Measurements from ENCODE around the gene IRF9. TPM values are rescaled to one million over a fixed set of nuclear protein-coding genes. Genes with fewer than 3 reads are reported as not detected.

Gene IRF9
- total RNA-seq, 1 donor from 2014 or later, result 133 TPM

DNA sequence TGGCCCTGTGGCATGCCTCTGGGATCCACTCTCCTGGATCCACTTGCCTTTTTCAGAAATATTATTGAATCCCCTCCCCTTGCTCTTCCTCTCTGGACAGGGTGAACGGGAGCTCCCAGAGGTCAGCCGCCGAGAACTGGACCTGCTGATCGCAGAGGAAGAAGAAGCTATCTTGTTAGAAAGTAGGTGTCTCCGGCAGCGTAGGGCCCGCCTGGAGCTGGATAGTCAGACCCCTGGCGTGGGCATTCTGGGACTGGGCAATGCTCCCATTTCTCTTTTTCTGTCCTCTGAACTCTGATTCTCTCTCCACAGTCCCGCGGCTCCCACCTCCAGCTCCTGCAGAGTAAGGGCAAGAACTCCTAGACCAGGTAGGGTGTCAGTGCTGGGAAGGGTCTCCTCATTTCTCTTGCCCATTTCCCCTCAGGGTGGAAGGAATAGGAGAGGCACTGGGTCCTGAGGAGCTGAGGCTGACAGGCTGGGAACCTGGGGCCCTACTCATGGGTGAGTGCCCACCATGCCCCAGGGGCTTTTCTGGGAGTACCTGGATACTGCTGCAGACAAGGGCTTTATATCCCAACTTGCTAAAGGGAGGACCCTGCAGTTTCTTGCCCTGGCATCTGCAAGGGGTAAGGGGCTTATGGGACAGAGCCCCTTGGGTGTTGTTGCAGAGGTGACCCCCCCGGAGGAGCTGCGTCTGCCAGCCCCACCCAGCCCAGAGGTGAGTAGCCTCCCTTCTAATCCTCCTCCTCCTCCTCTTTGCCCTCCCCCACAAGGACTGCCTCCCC, 16.2 kb downstream of the IRF9 start:
- no peak for DNase-seq (ENCODE audit: low spot score)

DNA sequence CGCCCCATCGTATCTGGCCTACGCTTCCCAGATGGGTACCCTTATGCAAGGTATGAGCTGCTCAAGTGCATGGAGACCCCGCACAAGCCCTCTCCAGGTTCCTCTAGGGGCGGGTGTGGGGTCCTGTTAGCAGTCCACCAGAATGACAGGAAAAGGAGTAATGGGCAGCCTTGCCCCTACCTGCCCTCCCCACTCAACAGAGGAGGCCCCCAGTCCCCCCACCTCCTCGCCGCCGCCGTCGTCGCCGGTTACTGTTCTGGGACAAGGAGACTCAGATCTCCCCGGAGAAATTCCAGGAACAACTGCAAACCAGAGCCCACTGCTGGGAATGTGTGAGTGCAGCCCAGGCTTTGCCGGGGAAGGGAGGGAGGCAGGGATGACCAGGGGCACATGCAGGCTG, 16.8 kb downstream of the IRF9 start:
- no peak for DNase-seq (ENCODE audit: low spot score)

DNA sequence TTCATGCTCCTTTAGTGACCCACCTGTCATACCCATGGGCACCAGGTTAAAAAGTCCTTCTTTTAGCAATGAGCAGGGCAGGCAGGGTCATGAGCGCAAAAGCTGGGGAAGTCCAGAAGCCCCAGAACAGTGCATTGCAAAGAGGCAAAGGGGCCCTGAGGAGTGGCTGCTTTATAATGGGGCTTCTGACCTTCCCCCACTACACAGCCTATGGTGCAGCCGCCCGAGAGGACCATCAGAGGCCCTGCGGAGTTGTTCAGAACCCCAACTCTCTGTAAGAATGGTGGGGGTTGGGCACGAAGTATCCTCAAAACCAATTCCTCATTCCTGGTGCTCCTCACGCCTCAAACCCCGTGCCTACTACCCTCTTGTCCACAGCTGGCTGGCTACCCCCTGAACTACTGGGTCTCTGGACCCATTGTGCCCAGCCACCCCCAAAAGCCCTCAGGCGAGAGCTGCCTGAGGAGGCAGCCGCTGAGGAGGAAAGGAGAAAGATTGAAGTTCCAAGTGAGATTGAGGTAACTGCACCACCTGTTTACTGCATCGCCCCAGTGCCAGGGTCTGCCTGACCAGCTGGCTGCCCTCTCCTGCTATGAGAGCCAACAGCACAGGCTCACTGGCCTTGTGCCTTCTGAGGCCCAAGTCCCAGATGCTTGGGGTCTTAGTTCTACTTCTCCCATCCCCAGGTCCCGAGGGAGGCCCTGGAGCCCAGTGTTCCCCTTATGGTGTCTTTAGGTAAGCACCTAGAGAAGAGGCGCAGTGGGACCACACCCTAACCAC, 17.5 kb downstream of the IRF9 start:
- no peak for DNase-seq (ENCODE audit: low spot score)

DNA sequence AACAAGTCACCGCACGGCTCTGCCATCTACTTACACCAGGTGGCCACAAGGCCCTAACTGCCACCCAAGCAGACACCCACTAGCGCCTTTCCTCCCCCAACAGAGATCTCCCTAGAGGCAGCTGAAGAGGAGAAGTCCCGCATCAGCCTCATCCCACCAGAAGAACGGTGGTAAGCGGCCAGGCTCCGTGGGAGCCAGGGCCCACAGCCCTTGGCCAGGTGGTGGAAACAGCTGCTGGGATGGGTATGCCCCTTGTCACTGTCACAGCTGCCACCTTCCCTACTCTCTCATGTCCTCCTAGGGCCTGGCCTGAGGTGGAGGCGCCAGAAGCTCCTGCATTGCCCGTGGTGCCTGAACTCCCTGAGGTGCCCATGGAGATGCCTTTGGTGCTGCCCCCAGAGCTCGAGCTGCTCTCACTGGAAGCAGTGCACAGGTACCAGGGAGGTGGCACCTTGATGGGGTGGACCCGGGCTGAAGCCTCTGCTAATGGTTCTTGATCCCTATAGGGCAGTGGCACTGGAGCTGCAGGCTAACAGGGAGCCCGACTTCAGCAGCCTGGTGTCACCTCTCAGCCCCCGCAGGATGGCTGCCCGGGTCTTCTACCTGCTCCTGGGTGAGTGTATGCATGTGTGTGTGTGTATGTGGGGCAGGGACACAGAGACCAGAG, 18.4 kb downstream of the IRF9 start:
- DNase-seq (ENCODE audit: low spot score), result no peak

DNA sequence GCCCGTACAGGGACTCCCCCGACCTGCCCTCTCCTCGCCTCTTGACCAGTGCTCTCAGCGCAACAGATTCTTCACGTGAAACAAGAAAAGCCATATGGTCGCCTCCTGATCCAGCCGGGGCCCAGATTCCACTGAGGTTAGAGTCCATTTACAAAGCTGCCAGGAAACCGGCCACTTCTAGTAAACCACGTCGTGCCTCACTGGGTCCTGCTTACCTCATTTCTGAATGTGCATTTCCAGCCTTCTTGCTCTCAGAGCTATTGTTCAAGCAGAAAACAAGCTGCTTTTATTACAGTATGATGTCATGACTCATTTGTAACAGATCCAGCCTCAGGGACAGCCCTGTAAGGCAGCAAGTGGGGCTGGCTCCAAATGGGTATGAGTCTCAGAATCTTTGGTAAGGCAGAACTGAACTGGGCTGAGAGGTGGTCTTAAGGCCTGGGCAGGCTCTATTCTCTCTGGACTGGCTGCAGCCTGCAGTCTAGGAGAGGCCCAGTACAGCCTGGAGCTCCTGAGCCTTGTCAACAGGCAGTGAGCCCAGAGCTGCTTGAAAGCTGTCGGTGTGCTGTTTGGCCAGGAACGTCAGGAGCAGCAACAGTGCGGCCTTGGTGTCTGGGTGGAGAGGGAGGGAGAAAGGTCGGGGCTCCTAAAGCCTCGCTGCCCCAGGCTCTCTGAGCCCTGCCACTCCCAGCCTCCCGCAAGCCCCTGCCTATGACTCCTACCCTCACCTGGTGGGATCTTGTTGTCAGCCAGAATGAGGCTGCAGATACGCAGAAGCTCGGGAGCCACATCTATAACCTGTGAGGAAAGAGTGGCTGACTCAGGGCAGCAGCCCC, 19.1 kb downstream of the IRF9 start:
- no peak for DNase-seq (ENCODE audit: low spot score)

DNA sequence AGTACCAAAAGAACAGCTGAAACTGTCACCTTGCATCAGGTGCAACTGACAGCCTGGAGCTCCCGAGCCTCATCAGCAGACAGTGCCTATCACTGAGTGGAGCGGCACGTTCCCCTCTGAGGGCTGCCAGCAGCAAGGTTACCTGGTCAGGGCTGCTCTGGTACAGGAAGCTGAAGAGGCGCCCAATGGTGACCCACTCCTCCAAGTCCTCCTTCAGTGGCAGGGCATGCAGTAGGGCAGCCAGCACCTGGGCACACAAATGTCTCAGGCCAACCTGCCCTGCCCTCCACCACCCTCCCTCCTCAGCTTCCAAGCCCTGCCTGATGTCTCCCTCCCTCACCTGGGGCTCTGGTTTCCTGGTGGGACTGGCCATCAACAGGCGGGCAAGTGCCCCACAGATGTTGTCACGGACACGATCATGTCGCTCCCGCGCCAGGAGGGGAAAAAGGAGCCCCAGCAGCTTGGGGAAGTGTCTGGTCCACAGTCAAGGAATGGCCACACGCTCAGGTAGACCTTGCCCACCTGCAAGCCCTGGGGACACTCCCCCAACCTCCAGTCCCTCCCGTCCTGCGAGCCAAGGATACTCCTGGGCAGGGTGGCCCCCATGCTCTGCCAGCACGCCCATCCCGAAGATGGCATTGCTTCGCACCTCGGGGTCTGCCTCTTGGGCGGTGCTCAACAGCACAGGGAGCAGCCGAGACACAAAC, 20.5 kb downstream of the IRF9 start:
- DNase-seq (ENCODE audit: low spot score), result no peak

DNA sequence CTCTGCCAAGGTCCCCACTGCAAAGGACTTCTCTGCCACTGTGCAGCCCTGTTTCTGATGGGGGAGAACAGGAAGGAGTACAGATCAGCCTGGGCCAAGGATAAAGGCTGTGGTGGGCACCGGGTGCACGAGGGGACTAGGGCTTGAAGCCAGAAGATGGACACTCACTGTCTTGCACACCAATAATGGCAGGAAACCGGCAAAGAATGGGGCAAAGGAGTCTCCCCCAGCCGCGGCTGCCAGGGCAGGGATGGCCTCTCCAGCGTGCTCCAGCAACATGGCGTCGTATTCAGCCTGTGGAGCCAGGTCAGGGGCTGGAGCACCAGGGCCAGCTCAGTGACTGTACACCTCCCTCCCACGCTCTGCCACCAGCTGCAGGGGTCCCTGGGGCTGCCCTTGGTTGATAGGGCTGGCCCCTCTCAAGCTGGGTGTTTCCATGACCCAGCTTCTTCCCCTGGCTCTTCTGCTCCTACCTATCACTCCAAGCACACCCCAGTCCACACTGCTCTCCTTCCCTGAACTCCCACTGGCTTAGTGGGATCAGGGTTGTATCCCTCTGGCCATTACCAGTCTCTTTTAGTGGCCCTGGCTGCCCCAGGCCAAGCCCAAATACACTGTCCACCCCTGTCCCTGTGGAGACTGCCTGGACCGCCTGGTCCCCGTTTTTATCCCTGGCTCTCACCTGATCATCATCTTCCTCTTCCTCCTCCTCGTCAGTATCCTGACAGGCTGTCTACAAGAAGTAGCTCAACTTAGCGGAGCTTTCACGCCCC, 21.2 kb downstream of the IRF9 start:
- DNase-seq (ENCODE audit: low spot score), result no peak

DNA sequence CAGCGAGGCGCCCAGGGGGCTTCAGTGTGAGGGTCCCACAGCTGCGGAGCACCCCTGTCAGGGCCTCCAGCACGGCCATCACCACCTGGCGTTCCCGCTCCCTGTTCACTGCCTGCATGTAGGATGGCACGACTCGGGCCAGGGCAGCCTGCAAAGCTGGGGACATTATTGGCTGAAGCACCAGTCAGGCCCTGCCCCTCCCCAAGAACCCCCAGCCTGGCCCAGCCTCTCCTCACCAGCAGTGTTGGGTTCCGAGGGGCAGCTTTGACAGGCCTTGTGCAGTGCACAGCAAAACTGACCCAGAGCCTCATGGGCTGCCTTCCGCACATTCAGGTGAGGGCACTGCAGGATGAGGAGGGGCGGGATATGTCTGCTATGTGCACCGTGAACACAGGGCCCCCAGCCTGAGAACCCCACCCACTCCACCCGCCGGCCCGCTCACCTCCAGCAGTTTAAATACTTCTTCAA, 22.0 kb downstream of the IRF9 start:
- DNase-seq (ENCODE audit: low spot score), result no peak

DNA sequence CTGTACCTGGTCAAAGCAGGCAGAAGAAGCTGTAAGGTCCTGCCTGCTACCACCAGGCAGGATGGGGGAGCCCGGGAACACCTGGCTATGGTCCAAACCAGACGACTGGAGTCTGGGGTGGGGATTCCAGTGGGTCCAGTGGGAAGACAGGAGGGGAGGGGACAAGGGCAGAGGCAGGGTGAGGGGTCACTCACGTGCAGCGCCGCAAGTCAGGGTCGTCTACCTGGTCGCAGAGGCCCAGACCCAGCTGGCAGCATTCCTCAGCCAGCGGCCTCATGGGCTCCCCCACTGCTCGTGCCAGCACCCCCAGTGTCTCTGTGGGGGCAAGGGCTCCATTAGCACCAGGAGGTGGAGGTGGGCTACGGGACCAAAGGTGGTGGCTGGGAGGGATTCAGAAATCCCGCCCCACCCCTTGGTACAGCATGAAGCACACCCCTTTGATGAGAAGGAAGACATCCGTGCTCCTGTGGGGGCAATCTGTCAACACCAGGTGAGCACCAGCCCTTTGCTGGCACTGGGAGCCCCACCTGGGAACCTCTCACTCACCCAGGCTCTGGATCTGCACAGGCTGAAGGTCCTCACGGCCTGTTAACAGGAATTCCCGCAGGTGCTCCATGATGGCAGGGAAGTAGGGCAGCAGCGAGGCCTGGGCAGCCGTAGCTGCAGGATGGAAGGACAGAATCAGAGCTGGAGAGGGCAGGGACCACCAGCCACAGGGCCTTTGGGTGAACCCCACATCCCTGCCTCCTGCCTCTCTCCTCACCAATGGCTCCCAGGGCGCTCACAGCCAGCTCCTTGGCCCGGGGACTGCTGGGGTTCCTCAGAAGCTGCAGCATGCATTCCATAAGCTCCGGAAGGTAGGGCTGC, 23.3 kb downstream of the IRF9 start:
- no peak for DNase-seq (ENCODE audit: low spot score)

DNA sequence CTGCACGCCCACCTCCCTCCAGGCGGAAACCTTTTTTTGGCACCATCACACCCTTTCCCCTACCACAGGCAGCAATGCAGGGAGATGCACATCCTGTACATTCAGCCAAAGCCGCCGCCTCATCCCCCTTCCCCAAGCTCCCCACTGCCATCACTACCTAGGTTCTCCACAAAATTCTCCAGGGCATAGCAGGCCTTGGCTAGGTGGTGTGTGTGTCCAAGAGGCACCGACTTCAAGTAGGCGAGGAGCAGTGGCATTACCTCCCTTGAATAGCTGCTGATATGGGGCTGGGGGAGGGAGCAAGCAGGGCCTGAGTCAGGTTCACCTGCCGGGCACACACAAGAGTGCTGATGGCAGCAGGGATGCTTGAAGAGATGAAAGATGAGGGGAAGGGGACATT, 24.0 kb downstream of the IRF9 start:
- no peak for DNase-seq (ENCODE audit: low spot score)

DNA sequence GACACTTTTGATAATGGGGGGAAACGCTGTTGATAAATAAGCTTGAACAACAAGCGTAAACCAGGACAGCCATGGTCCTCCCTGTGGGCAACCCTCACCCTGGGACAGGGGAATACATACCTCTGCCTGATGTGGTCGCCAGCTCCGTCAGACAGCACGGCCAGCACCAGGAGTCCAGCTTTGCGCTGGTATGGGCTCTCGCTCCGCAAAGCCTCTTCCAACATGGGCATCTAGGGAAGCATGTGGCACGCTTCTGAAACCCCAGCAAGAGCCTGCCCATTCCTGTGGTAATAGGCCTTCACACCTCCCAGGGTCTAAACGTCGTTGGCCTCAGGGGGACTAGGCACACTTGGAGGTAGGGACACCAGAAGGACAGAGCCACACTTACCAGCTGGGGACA, 24.7 kb downstream of the IRF9 start:
- DNase-seq (ENCODE audit: low spot score), result no peak

DNA sequence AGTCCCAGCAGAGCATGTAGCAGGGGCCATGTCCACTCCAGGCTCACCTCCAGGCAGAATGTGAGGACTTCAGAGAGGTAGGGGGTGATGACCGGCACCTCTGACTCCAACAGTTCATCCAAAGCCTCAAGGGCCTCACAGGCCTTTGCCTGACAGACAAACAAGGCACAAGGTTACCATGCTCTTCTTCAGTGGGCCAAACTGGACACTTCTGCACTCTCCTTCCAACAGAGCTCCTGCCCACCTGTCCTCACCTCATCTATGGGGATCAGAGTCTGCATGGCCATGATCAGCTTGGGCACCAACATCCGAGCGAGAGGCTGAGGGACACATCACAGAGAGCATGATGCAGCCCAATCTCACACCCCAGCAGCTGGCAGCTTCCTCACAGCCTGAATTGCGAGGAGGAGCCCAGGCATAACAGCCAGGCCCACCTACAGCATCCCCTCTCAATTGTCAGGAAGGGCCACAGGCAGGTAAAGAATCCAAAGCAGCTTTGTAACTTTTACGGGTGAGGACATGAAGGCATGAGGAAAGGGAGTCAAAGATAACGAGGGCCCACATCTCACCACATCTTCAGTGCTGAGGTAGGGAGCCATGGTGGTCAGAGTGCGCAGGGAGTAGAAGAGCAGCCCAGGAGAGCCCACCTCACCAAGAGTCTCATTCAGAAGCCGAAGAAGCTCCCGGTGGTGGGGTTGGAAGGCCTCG, 25.9 kb downstream of the IRF9 start:
- no peak for DNase-seq (ENCODE audit: low spot score)

DNA sequence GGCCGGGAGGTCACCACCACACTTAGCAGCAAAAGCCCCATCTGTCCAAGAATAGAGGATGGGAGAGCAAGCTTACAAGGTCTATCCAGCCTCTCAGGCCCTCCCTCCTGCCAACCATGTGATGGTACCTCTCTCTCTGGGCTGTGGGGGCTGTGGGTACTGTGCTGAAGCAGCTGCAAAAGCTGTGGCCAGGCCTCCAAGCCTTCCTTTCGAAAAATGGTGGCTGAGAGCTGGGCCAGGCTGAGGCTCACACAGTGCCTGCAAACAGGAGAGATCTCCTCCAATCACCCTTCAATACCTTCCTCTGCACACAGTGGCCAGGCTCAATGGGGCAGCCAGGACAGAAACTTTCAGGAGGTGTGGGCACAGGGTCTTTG, 26.5 kb downstream of the IRF9 start:
- no peak for DNase-seq (ENCODE audit: low spot score)

DNA sequence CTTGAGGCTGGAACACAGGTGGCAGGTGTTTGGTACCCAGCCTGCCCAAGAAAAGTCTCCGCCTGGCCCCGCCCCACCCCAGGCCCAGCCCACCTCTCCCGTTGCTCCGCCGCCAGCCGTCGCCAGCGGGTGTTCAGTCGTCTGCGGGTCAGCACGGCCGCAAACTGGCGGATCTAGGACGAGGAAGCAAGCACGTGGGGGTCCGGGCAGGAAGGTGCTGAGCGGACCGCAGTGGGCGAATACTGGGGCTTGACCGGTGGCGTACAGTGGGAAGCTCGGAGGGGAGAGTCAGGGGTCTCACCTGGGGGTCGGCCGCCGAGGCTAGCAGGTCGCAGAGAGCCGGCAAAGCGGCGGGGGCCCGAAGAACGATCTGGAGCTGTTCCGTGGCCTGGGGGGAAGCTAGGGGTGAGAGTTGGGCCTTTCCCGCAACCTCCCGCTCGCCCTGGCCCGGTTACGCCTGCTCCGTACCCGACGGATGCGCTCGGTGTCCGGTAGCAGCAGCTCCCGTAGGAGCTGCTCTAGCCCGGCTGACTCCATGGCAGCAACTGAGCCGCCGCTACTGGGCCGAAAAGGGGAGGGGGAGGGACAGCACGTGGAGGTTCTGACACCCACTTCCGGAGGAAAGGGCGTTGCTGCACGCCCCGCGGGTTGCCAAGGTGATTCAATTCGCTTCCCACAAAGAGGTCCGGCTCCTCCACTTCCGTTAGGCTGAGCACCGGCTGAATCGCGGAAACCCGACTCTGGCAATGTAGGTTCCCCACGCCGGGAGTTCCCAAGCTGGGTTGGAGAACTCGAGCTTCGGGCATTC, 27.4 kb downstream of the IRF9 start, which contains the start of gene IPO4:
IPO4 (minus strand) TSS at position 566 of the 808 bp plus-strand sequence; CDS start at position 537, 29 bp downstream.
- peak; percentile 98 for DNase-seq (ENCODE audit: low spot score)

DNA sequence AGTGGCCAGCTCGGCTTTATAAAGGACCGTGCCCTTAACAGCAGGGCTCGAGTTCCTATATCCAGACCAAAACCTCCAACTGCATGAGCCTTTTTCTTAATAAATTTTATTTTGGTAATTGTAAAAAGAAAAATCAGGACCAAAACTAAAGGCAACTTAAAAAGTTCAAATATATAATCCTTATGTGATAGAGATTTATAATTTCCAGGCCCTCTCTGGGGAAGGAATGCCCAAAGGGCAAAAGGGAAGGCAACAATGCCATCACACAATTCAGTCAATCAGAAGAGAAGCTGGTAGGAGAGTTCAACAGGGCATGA, 28.0 kb downstream of the IRF9 start:
- DNase-seq (ENCODE audit: low spot score), result no peak

DNA sequence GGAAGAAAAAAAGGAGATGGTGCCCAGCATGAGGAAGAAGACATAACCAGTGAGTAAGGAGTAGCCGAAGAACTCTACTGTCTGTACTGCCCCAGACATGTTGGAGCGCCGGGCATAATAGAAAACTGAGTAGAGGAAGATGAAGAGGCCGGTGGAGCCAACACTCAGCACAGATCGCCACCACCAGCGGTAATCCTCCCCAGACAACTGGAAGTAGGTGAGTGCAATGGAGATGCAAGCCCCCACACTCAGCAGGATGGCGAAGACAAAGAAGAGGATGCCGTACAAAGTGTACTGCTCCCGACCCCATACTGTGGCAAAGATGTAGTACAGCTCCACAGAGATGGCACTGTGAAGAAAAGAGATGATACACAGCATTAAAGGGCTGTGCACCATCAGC, 28.4 kb downstream of the IRF9 start:
- DNase-seq (ENCODE audit: low spot score), result no peak

DNA sequence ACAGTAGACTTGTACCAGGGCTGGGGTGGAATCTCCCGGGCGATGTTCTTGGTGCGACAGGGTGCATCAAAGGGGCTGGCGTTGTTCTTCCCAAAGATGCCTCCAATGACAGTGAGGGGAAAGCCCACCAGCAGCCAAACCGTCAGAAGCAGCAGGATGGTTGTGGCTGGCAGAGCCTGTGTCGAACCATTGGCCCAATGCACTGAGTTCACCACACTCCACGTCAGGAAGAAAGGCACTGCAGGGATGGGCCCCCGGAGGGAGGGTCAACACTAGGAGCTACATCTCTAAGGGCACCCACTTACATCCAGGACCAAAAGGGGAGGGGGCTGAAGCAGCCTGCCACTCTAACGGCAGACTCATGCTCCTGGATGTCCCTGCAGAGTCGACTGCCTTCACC, 29.4 kb downstream of the IRF9 start:
- no peak for DNase-seq (ENCODE audit: low spot score)

DNA sequence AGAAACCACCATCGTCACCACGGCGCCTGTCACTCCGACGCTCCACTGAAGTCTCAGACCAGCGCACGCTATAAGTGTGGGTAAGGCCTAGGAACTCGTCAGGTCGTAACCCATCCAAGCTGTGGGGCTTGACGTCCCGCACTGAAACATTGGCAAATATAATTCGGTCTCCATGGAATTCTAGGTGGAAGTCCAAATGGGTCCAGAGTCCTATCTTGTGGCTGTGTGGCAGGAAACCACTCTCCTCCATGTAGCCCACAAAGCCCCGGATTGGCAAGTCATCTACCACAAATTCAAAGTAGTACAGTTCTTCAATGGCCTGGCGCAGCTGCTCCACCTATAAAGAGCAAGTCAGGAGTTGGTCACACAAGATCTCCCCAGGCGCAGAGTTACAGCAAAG, 31.9 kb downstream of the IRF9 start:
- no peak for DNase-seq (ENCODE audit: low spot score)
